Calu3 (cell line): ENCODE measurements around the gene BICDL1. TPM values are rescaled to one million over a fixed set of nuclear protein-coding genes. Genes with fewer than 3 reads are reported as not detected.

Source experiments
- BruUV-seq: library from RNA; stranded (reverse); fragments of 400-500 nt; replicated peaks from 2 replicates; lab custom pipeline; 2021; lab: Mats Ljungman, UMichigan
- CTCF ChIA-PET: fragments of 300-600 bp; sonication (Branson Sonifier 250); formaldehyde crosslinking; loops from one replicate; lab custom pipeline; 2022; ENCODE audit warnings: antibody characterized with exemption; lab: Charles Lee
- DNase-seq: peaks from one replicate; pipeline ENCODE4 v3.0.0; 2022
- H3K27ac Mint-ChIP-seq: one replicate; pipeline ENCODE4 v1.8.0; 2022; ENCODE audit warnings: mixed read lengths; ENCODE audit not compliant: unreplicated experiment
- H3K27me3 Mint-ChIP-seq: one replicate; pipeline ENCODE4 v1.8.0; 2022; ENCODE audit warnings: mixed read lengths; ENCODE audit not compliant: unreplicated experiment
- H3K36me3 Mint-ChIP-seq: one replicate; pipeline ENCODE4 v1.8.0; 2022; ENCODE audit warnings: mild to moderate bottlenecking, moderate library complexity, mixed read lengths; ENCODE audit not compliant: insufficient read depth, unreplicated experiment
- H3K4me1 Mint-ChIP-seq: one replicate; pipeline ENCODE4 v1.8.0; 2022; ENCODE audit warnings: mild to moderate bottlenecking, low read depth, mixed read lengths; ENCODE audit not compliant: unreplicated experiment
- H3K4me3 Mint-ChIP-seq: one replicate; pipeline ENCODE4 v1.8.0; 2022; ENCODE audit warnings: mild to moderate bottlenecking, low read depth, moderate library complexity, mixed read lengths; ENCODE audit not compliant: unreplicated experiment
- H3K9me3 Mint-ChIP-seq: one replicate; pipeline ENCODE4 v1.8.0; 2022; ENCODE audit warnings: low read depth, mixed read lengths; ENCODE audit not compliant: unreplicated experiment
- intact Hi-C: fragments of 100-400 bp; cut with micrococcal nuclease; formaldehyde crosslinking; loops from one replicate; pipeline ENCODE4 v1.10.0; 2022; ENCODE audit not compliant: unreplicated experiment
- total RNA-seq: library from RNA; stranded (reverse); gene quantifications from 2 replicates; pipeline ENCODE4 v1.2.3, GENCODE V29; 2022
- TF ChIP-seq, protein P1 (sequence below): fragments of 200-600 bp; IDR thresholded peaks from one replicate; pipeline ENCODE4 v1.8.0; 2022; ENCODE audit warnings: antibody characterized with exemption; ENCODE audit not compliant: unreplicated experiment

BICDL1 gene
- total RNA-seq, 1 experiment from 2014 or later = 25.7 TPM

DNA sequence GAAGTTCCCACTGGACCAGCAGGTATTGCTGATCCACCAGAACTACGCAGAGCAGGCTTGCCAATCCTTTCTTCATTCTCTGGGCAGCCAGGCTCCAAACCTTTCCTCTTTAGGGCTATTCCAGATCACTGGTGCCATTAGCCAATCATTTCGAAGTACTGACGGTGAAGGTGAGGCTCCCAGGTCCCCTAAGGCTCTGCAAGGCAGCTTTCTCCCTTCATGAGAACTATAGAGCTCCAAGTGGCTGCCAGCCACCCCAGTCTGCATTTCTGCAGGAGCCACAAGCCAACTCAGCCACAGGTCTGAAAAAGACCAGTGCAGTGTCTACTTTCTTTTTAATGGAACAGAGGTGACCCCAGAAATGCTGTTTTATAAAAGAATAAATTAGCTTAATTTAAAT, 78.9 kb downstream of the BICDL1 start:
- no peaks in the 10 kb centered on the region for H3K9me3 Mint-ChIP-seq
- H3K4me1 Mint-ChIP-seq = peaks cover 18% of the 10 kb centered on the region
- H3K4me3 Mint-ChIP-seq = no peak overlapping the region
- no peak for DNase-seq
- TF ChIP-seq, protein P1, sequence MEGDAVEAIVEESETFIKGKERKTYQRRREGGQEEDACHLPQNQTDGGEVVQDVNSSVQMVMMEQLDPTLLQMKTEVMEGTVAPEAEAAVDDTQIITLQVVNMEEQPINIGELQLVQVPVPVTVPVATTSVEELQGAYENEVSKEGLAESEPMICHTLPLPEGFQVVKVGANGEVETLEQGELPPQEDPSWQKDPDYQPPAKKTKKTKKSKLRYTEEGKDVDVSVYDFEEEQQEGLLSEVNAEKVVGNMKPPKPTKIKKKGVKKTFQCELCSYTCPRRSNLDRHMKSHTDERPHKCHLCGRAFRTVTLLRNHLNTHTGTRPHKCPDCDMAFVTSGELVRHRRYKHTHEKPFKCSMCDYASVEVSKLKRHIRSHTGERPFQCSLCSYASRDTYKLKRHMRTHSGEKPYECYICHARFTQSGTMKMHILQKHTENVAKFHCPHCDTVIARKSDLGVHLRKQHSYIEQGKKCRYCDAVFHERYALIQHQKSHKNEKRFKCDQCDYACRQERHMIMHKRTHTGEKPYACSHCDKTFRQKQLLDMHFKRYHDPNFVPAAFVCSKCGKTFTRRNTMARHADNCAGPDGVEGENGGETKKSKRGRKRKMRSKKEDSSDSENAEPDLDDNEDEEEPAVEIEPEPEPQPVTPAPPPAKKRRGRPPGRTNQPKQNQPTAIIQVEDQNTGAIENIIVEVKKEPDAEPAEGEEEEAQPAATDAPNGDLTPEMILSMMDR = no peak
- H3K27me3 Mint-ChIP-seq = no peaks in the 10 kb centered on the region
- H3K27ac Mint-ChIP-seq = no peak overlapping the region
- intact Hi-C loops = no loop called here
- BruUV-seq = no TSS peak
- CTCF ChIA-PET = interaction anchor here (0.5 kb wide), 2 partner anchors 1664 to 1870 kb away, joined by 3 to 9 read pairs; no protein-coding TSS in a partner anchor
- no peaks in the 10 kb centered on the region for H3K36me3 Mint-ChIP-seq

DNA sequence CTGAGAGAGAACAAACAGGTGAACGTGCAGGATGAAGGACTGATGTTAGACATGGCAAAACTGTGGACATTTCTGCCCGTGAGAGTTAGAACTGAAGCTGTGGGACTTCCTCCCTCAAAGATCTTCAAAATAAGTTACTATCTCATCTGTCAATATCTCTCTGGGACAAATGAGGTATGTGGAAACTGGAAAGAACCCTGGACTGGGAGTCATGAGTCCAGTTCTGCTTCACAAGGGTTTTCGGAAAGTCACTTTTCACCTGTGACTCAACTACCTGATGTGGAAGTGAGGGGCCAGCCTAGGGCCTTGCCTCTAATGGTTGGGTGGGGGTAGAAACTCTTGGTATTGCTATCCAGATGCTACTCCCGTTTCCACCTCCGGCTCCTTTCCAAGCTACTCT, 80.2 kb downstream of the BICDL1 start:
- no peaks in the 10 kb centered on the region for H3K36me3 Mint-ChIP-seq
- BruUV-seq = no TSS peak
- no peak overlapping the region for H3K4me3 Mint-ChIP-seq
- no peak for DNase-seq
- H3K27me3 Mint-ChIP-seq = no peaks in the 10 kb centered on the region
- CTCF ChIA-PET = no interaction called here
- no peak overlapping the region for H3K27ac Mint-ChIP-seq
- H3K9me3 Mint-ChIP-seq = no peaks in the 10 kb centered on the region
- peaks cover 11% of the 10 kb centered on the region for H3K4me1 Mint-ChIP-seq
- intact Hi-C loops = no loop called here
- TF ChIP-seq, protein P1 = no peak

DNA sequence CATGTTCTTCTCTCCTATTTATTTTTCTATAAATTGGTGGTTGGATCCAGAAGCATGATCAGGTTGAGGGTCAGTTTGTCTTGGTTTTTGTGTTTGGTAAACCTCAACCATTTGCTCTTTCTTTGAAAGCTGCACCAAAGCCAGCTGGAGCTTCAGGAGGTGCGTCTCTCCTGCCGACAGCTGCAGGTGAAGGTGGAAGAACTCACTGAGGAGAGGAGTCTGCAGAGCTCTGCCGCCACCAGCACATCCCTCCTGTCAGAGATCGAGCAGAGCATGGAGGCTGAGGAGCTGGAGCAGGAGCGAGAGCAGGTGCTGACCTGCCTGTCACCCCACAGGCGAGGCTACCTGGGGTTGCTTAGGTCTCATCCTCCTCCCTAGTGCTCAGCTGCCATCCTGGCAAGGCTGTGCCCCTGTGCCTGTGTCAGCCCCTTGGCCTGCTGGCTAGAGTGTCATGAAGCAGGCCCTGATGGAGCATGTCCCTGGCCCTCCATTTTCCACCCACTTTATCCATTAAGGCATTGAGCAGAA, 82.5 kb downstream of the BICDL1 start:
- BruUV-seq = no TSS peak
- H3K4me3 Mint-ChIP-seq = no peak overlapping the region
- H3K36me3 Mint-ChIP-seq = no peaks in the 10 kb centered on the region
- no peaks in the 10 kb centered on the region for H3K9me3 Mint-ChIP-seq
- TF ChIP-seq, protein P1 = no peak
- no peaks in the 10 kb centered on the region for H3K27me3 Mint-ChIP-seq
- intact Hi-C loops = no loop called here
- CTCF ChIA-PET = no interaction called here
- no peaks in the 10 kb centered on the region for H3K4me1 Mint-ChIP-seq
- H3K27ac Mint-ChIP-seq = no peak overlapping the region
- DNase-seq = no peak

DNA sequence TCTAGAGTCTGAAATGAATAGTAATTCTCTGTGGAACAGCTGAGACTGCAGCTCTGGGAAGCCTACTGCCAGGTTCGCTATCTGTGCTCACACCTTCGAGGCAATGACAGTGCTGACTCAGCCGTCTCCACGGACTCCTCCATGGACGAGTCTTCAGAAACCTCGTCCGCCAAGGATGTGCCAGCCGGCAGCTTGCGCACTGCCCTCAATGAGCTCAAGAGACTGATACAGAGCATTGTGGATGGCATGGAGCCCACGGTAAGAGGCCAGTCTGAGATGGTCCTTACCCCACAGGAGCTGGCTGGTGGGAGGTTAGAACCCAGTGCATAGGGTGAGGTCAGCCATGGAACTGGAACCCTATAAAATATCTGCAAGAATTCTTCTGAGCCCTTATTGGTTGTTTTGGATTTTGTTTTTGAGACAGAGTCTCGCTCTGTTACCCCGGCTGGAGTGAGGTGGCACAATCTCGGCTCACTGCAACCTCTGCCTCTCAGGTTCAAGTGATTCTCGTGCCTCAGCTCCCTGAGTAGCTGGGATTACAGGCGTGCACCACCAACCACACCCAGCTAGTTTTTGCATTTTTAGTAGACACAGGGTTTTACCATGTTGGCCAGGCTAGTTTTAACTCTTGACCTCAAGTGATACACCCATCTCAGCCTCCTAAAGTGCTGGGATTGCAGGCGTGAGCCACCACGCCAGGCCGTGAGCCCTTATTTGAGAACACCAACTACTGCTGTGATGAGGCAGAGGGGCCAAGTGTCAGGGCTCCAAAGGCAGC, 83.6 kb downstream of the BICDL1 start:
- Mint-ChIP-seq H3K4me1 (no peaks in the 10 kb centered on the region), H3K27ac (no peak overlapping the region), H3K4me3 (no peak overlapping the region), H3K27me3 (no peaks in the 10 kb centered on the region), H3K36me3 (no peaks in the 10 kb centered on the region), H3K9me3 (no peaks in the 10 kb centered on the region)
- no peak for DNase-seq
- CTCF ChIA-PET = no interaction called here
- no TSS peak for BruUV-seq
- intact Hi-C loops = no loop called here
- TF ChIP-seq, protein P1 = no peak
